Left kidney (tissue), 2 donors: ENCODE data around the gene COL9A3. TPM values are rescaled to one million over a fixed set of nuclear protein-coding genes. Genes with fewer than 3 reads are reported as not detected.

ENCODE experiments used
- DNase-seq: peaks from one replicate; pipeline ENCODE4 v3.0.0-alpha.2; 2013
- polyA plus RNA-seq: library from polyadenylated mRNA; unstranded; fragments of 120-200 nt; gene quantifications from one replicate; pipeline ENCODE4 v1.2.1, GENCODE V29; 2013; ENCODE audit not compliant: insufficient read length

The COL9A3 gene
- polyA plus RNA-seq, 1 donor, result 10.3 TPM

GRCh38 chr20:62880147-62880934, 63.5 kb downstream of the COL9A3 start:
- no peak for DNase-seq

- no peak for DNase-seq
These were observed 64.2 kb downstream of the COL9A3 start for GRCh38 chr20:62880935-62881661.

- DNase-seq, result no peak
These were observed 65.0 kb downstream of the COL9A3 start for GRCh38 chr20:62881662-62882395.

DNA sequence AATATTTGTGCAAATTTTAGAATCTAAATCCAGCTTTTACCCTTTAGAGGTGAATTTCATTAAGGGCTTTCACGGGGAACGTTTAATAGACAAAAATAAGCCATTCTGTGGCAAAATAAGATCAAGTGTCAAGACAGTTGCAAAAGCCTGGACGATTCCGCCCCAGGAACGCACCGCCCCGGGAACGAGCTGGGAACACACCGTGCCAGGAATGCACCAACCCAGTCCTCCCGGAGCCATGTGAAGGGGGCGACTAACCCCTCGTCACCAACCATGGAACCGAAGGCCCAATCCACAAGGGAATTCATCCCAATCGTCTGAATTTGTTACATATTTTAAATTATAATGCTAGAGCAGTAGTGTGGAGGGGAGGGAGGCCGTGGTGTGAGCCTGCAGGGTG, 65.6 kb downstream of the COL9A3 start:
- no peak for DNase-seq

DNA sequence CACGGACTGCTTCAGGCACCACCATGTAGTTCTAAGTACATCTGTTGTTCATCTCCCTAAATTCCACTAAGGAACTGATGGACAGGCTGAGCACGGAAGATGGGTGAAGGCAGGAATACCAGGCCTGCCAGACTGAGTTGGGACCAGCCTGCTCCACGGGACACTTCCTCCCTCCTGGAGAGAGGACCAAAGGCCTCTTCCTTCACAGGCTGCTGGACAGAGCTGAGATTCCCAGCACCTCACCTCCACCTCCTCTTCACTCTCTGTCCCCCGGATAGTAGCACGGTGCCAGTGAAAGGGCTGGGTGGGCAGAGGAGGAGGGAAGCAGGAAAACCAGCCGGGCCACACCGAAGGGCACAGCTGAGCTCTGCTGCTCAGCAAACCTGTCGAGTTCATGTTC, 67.7 kb downstream of the COL9A3 start:
- no peak for DNase-seq

- DNase-seq, result no peak
These were observed 68.4 kb downstream of the COL9A3 start for GRCh38 chr20:62885046-62885895.

DNA sequence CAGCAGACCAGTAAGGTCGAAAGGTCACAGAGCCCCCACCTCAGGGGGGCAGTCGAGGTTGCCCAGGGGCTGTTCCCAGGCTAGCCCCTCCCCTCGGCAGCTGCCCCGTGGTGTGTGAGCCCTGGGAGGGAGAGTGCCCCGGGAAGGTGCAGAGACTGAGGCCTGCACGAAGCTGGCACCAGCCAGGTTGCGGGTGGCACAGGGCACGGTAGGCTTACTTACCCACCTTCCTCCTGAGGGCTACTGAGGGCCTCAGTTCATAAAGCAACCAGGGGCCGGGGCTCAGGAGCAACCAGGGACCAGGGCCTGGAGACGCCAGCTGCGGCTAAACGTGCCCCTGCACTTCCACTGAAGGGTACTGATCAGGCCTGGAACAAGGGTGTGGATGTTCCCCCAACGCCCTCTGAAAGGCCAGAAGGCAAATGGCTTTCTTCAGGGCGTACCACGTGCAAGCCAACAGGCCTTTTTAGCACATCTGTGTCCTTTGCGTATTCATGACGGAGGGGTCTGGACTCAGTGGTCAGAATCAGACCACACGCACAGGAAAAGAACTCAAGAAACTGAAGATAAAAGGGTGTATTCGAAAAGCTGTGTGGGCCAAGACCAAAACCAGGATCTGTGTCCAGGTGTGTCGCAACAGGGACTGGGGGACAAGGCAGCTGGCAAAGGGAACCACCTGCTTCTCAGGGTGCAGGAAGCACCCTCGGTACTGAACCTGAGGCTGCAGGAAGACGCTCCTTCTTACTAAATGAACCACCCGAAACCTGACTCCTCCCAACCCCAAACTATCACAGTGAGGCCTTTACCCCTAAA, 69.3 kb downstream of the COL9A3 start:
- no peak for DNase-seq

GRCh38 chr20:62886709-62887058, 69.8 kb downstream of the COL9A3 start:
- no peak for DNase-seq

DNA sequence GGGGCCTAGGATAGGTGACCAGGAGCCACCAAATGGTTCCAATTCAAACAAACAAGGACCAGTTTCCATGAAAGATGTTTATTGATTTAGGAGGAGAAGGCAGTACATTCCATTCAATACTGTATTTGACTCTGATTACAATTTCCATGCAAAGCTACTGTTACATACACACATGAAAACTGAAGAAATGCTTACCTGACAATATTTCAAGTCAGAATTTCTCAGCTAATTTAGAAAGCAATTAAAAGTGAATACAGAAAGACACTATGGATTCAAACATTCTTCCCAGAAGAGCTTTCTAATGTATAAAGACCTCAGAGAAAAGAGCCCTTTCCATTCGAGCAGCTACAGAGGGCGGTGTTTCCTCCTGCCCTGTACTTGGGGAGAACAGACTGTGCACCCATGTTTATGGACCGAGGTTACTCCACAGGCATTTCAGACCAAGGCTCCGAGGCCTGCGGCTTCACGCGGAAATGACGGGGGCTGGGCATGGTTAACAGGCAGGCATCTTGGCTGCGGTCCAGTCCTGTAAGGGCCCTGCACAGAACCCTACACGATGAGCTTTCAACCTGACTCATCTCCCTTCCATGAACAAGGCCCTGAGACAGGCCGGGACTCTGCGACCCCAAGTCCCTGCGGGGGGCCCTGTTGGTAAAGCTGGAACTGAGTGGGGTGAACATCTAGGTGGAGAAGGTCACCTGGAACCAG, 70.5 kb downstream of the COL9A3 start:
- no peak for DNase-seq

GRCh38 chr20:62887860-62888239, 71.0 kb downstream of the COL9A3 start:
- DNase-seq, result no peak

- DNase-seq, result no peak
These were observed 71.6 kb downstream of the COL9A3 start for GRCh38 chr20:62888406-62888805.

- DNase-seq, result no peak
These were observed 72.1 kb downstream of the COL9A3 start for GRCh38 chr20:62888910-62889309.

GRCh38 chr20:62889411-62889810, 72.6 kb downstream of the COL9A3 start:
- no peak for DNase-seq

DNA sequence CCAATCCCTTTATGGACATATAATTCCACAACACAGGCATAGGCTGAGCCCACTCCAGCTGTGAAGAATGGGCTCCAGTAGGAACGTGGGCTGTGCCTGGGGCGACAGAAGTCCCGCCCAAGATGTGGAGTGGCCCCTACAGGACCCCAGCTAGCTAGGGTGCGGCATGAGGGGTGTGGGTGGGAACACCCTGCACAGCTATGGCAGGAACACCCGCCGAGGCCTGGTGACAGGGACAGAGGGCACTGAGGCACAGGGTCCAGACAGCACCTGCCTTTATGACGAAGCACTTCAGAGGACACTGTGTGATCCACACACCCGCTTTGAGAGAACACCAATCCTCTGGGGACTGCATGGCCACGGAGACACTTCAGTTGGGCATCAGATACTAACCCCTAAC, 73.0 kb downstream of the COL9A3 start:
- no peak for DNase-seq

DNA sequence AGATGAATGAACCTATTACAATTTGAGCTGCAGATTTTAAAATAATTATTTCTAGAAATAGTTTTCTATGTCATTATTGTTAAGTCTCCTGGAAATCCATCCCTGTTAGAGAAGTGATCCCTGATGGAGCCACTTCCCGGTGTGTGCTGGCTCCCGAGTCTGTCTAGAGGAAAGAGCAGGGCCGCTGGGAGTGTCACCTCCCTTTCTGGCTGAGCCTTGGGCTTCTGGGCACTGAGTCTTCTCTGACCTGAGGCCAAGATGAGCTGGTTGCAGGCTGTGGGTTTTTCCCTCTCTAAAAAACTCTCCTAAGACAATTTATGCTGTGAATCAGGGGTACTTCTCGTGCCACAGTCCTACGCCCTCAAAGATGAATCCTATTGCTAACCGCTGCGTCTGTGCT, 73.6 kb downstream of the COL9A3 start:
- DNase-seq, result no peak

Other genes starting within 250 kb of the COL9A3 start
- 2.0 TPM for gene SLCO4A1, start 174.5 kb upstream of the COL9A3 start, polyA plus RNA-seq
- gene NTSR1, start 108.2 kb upstream of the COL9A3 start, polyA plus RNA-seq, result 1.5 TPM
- gene MRGBP, start 20.6 kb upstream of the COL9A3 start, polyA plus RNA-seq, result 14.8 TPM
- gene OGFR, start 12.2 kb upstream of the COL9A3 start, polyA plus RNA-seq, result 24.6 TPM
- 12.6 TPM for gene TCFL5, start 44.8 kb downstream of the COL9A3 start, polyA plus RNA-seq
- 66.2 TPM for gene DIDO1, start 109.5 kb downstream of the COL9A3 start, polyA plus RNA-seq
- 57.8 TPM for gene GID8, start 121.1 kb downstream of the COL9A3 start, polyA plus RNA-seq
- gene SLC17A9, start 135.7 kb downstream of the COL9A3 start, polyA plus RNA-seq, result 1.7 TPM
- not detected for gene BHLHE23, start 189.9 kb downstream of the COL9A3 start, polyA plus RNA-seq